Prostate gland (tissue), 2 donors: ENCODE results near the gene GFM1.

ENCODE experiments used
- POLR2A ChIP-seq: fragments of 450-650 bp; IDR thresholded peaks from one replicate; pipeline ENCODE4 v1.6.1; 2016; ENCODE audit warnings: antibody characterized with exemption, mild to moderate bottlenecking
- TF ChIP-seq, protein P1 (sequence below), 4 experiments: fragments of 200-600 bp in 2 of 4; fragments of 450-650 bp in 2 of 4; sonication (generic) in 2 of 4; IDR thresholded peaks; 1 replicate in 3 of 4; 2 replicates in 1 of 4; pipeline ENCODE4 v1.5.1; 2016 to 2019; ENCODE audit warnings: antibody characterized with exemption in 4 of 4, mild to moderate bottlenecking in 2 of 4, moderate library complexity in 2 of 4

DNA sequence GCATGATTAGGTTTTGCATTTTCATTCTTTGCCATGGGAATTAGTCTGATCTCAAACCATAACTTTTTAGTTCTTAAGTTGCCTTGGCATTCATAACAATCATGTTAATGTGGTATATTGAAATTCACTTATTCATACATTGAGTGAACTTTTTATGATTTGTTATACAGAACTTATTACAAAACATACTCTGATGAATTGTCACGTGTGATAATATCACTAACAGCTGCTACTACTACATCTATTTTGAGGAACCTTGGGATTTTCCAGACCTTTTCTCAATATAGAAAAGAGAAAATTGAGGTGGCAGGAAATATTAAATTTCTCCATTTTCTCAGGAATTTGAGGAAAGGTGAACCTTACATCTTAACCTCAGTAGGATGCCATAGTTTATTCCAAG, 18.9 kb downstream of the GFM1 start:
- no peak for TF ChIP-seq POLR2A
- TF ChIP-seq, protein P1, sequence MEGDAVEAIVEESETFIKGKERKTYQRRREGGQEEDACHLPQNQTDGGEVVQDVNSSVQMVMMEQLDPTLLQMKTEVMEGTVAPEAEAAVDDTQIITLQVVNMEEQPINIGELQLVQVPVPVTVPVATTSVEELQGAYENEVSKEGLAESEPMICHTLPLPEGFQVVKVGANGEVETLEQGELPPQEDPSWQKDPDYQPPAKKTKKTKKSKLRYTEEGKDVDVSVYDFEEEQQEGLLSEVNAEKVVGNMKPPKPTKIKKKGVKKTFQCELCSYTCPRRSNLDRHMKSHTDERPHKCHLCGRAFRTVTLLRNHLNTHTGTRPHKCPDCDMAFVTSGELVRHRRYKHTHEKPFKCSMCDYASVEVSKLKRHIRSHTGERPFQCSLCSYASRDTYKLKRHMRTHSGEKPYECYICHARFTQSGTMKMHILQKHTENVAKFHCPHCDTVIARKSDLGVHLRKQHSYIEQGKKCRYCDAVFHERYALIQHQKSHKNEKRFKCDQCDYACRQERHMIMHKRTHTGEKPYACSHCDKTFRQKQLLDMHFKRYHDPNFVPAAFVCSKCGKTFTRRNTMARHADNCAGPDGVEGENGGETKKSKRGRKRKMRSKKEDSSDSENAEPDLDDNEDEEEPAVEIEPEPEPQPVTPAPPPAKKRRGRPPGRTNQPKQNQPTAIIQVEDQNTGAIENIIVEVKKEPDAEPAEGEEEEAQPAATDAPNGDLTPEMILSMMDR (IDR thresholded peaks at IDR 0.05) = no peak
